GM06990 (cell line): Measurements from ENCODE around the gene NECTIN2.
"Not testable (repeated sequence)": the region's sequence is repeated elsewhere in the genome, so short reads cannot be mapped to it uniquely, and the experiment has no call there.

Experiments
- DNase-seq: peaks from one replicate; pipeline ENCODE4 v3.0.0-alpha.2; 2011; ENCODE audit not compliant: insufficient read length; ENCODE audit errors: extremely low read depth
- H3K27me3 ChIP-seq: replicated peaks from 2 replicates; pipeline ENCODE4 v1.6.0; 2011; ENCODE audit warnings: low read length; ENCODE audit not compliant: control insufficient read depth, insufficient read depth
- H3K36me3 ChIP-seq: 2 replicates; pipeline ENCODE4 v1.5.1; 2011; ENCODE audit warnings: low read length; ENCODE audit not compliant: control insufficient read depth, insufficient read depth
- H3K4me3 ChIP-seq: replicated peaks from 2 replicates; pipeline ENCODE4 v1.5.1; 2011; ENCODE audit warnings: low read depth, mild to moderate bottlenecking, control low read depth, low read length
- CTCF ChIP-seq: IDR thresholded peaks from 2 replicates; pipeline ENCODE4 v1.5.1; 2011; ENCODE audit warnings: low read length, control low read depth, mild to moderate bottlenecking, inconsistent platforms; ENCODE audit not compliant: insufficient read depth, poor library complexity, severe bottlenecking

The NECTIN2 gene

GRCh38 chr19:44820648-44821609, 25.2 kb upstream of the NECTIN2 start:
- DNase-seq, result no peak
- no peak for TF ChIP-seq CTCF
- H3K27me3 ChIP-seq, result no peaks in the 10 kb centered on the region; the same call in none of the 2 replicates
- no peak overlapping the region for H3K4me3 ChIP-seq
- no peaks in the 10 kb centered on the region for H3K36me3 ChIP-seq

DNA sequence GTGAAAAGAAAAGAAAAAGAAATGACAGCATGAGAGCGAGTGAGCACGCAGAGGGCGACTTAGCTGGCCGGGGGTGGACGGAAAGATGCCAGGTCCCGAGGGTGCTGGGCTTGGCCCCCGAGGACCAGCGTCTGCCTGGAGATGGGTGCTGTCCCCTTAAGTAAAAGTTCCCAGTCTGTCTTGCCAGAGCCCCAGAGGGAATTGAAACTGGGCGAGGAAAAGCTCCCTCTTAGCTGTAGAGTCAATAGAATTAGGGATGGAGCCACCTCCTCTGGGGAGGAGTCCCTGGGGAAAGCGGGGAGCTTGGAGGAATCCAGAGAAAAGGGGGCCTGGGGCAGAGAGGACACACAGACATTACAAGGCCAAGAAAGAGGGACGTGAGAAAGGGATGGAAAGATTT, 23.9 kb upstream of the NECTIN2 start:
- no peak for DNase-seq
- Histone ChIP-seq H3K27me3 (no peaks in the 10 kb centered on the region; the same call in none of the 2 replicates), H3K36me3 (no peaks in the 10 kb centered on the region), H3K4me3 (no peak overlapping the region)
- no peak for TF ChIP-seq CTCF

DNA sequence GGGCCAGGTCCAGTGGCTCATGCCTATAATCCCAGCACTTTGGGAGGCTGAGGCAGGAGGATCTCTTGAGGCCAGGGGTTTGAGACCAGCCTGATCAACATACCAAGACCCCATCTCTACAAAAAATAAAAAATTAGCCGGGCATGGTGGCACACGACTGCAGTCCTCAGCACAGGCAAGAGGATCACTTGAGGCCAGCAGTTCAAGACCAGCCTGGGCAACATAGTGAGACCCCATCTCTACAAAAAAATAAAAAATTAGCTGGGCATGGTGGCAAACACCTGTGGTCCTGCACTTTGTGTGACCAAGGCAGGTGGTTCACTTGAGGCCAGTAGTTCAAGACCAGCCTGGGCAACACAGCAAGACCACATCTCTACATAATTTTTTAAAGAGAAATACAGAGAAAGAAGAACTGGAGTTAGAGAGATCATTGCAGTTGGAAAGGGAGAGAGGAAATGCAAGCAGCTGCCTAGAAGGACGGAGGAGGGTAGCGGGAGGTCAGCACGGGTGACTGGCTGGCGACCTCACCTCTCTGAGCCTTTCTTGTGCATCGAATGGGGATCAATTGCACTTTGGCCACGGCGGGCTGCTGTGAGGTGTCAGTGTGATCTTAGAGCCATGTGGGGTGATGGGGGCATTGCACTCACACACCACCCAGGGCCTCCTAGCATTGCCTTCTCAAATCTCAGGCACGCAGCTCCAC, 23.3 kb upstream of the NECTIN2 start:
- no peak overlapping the region for H3K4me3 ChIP-seq
- H3K27me3 ChIP-seq, result no peaks in the 10 kb centered on the region; the same call in none of the 2 replicates
- H3K36me3 ChIP-seq, result no peaks in the 10 kb centered on the region
- TF ChIP-seq CTCF, result no peak
- DNase-seq, result no peak

- Histone ChIP-seq H3K4me3 (no peak overlapping the region), H3K27me3 (no peaks in the 10 kb centered on the region; the same call in 1 of the 2 replicates), H3K36me3 (no peaks in the 10 kb centered on the region)
- no peak for DNase-seq
- TF ChIP-seq CTCF, result no peak
Observed at GRCh38 chr19:44823373-44823698, 22.8 kb upstream of the NECTIN2 start.

- no peaks in the 10 kb centered on the region for H3K36me3 ChIP-seq
- no peak overlapping the region for H3K4me3 ChIP-seq
- H3K27me3 ChIP-seq, result no peaks in the 10 kb centered on the region; the same call in 1 of the 2 replicates
- DNase-seq, result no peak
- no peak for TF ChIP-seq CTCF
Observed at GRCh38 chr19:44824761-44825160, 21.3 kb upstream of the NECTIN2 start.

DNA sequence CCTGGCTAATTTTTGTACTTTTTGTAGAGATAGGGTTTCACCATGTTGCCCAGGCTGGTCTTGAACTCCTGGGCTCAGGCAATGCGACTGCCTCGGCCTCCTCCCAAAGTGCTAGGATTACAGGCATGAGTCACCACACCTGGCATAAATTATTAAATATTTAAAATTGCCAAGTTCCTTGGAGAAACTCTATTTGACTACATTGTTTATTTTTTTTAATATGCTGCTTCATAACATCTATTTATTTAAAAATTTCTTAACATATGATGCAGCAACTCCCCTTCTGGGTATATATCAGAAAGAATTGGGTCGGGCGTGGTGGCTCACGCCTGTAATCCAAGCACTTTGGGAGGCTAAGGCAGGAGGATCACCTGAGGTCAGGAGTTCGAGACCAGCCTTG, 13.2 kb upstream of the NECTIN2 start:
- H3K4me3 ChIP-seq, H3K27me3 ChIP-seq, DNase-seq, H3K36me3 ChIP-seq: not testable (repeated sequence)

DNA sequence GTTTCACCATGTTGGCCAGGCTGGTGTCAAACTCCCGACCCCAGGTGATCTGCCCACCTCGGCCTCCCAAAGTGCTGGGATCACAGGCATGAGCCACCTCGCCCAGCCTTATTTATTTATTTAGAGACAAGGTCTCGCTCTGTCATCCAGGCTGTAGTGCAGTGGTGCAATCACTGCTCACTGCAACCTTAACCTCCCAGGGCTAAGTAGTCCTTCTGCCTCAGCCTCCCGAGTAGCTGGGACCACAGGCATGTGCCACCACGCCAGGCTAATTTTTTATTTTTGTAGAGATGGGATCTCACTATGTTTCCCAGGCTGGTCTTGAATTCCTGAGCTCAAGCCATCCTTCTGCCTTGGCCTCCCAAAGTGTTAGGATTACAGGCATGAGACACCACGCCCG, 11.7 kb upstream of the NECTIN2 start:
- not testable (repeated sequence) for H3K27me3 ChIP-seq, DNase-seq, H3K36me3 ChIP-seq, H3K4me3 ChIP-seq
